Esophagus (tissue), 2 donors: ENCODE measurements around the gene MAP4K3. TPM values are rescaled to one million over a fixed set of nuclear protein-coding genes. Genes with fewer than 3 reads are reported as not detected.
"Not testable (repeated sequence)": the region's sequence is repeated elsewhere in the genome, so short reads cannot be mapped to it uniquely, and the experiment has no call there.

Source experiments
- H3K27ac ChIP-seq, 2 donors: one replicate each; pipeline ENCODE4 v1.5.1; 2013; ENCODE audit warnings: low read depth in 2 of 2, mild to moderate bottlenecking in 2 of 2, inconsistent platforms in 1 of 2, low read length in 1 of 2, moderate library complexity in 1 of 2
- H3K27me3 ChIP-seq, 2 donors: one replicate each; pipeline ENCODE4 v1.6.1; 2013; ENCODE audit warnings: low read length in 2 of 2, control low read depth in 1 of 2, mild to moderate bottlenecking in 1 of 2; ENCODE audit not compliant: insufficient read depth in 2 of 2, control insufficient read depth in 1 of 2
- H3K36me3 ChIP-seq, 2 donors: one replicate each; pipeline ENCODE4 v1.6.1; 2013; ENCODE audit warnings: low read length in 1 of 2; ENCODE audit not compliant: control insufficient read depth in 2 of 2, insufficient read depth in 2 of 2
- H3K4me1 ChIP-seq, 2 donors: one replicate each; pipeline ENCODE4 v1.6.1; 2013; ENCODE audit warnings: low read length in 1 of 2; ENCODE audit not compliant: control insufficient read depth in 2 of 2, insufficient read depth in 2 of 2
- H3K4me3 ChIP-seq, 2 donors: one replicate each; pipeline ENCODE4 v1.5.1; 2013; ENCODE audit warnings: low read length in 2 of 2, mild to moderate bottlenecking in 2 of 2, low read depth in 1 of 2, moderate library complexity in 1 of 2
- H3K9me3 ChIP-seq, 2 donors: one replicate each; pipeline ENCODE4 v1.6.1; 2013; ENCODE audit warnings: mild to moderate bottlenecking in 2 of 2, low read depth in 1 of 2, low read length in 1 of 2, moderate library complexity in 1 of 2; ENCODE audit not compliant: control insufficient read depth in 2 of 2, insufficient read depth in 1 of 2
- WGBS, 2 donors: extraction: QIAGEN DNeasy Blood & Tissue Kit; methylation state at CpG; one replicate each; pipeline ENCODE4 v1.1.7; 2013; 5-methylcytosine and 5-hydroxymethylcytosine counted together
- polyA plus RNA-seq, 2 donors: library from polyadenylated mRNA; stranded (reverse); fragments of 200-250 nt; gene quantifications; one replicate each; pipeline ENCODE4 v1.2.3, GENCODE V29; 2013
- donor health status: healthy with polysubstance abuse.
- donor health status: Bipolar disorder and iron deficiency.

The MAP4K3 gene
- polyA plus RNA-seq, 2 donors: 7.0 to 8.1 TPM

DNA sequence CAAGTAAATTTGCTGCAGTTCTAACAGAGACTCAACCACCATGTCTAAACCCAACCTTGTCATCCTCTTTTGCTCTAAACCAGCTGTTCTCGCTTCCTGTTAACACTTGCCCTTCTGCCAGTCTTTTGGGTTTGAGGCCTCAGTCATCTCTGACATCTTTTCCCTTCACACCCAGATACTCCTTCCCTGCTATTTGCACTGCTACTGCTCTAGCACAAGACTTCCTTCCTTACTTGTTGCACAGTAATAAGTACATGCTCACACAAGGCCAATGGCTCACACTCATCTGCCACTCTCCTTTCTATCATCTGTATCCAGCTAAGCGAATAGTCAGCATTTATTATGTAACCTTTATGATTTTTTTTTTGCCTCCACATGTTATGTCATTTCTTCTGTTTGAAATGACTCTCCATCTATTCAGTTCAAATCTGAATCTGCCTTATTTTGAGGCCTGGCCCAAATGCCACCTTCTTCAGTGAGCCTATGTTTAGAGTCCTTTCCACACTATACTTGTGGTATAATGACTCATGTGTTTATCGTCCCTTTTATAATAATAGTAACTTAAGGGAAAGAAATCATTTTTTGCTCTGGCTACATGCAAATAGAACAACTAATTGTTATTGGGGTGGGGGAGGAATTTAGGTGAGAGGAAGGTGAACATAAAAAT lies 170.8 kb downstream of the MAP4K3 start:
- Histone ChIP-seq H3K27ac (no peak overlapping the region), H3K36me3 (no peaks in the 10 kb centered on the region), H3K4me1 (no peaks in the 10 kb centered on the region), H3K27me3 (no peaks in the 10 kb centered on the region), H3K9me3 (no peaks in the 10 kb centered on the region), H3K4me3 (no peak overlapping the region)
- WGBS, 2 donors: 82 to 86% methylated on average over 3 of the region's 3 CpGs

DNA sequence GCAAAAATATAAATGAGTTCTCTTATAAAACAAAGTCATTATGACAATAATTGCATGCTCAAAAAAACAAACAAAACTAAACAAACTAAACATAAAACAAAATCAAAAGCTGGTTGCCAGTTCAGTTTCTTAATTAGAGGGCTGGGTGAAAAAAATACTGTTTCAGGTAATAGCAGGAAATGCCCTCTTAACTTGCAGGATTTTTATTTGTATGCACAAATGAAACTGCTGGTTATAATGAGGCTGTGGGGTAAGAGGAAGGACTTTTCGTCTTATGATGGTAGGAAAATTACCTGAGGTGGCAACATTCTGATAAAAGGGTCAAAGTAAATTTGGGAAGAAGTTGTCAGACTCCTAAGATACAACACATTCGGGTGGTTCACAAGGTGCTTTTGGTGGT lies 171.8 kb downstream of the MAP4K3 start:
- H3K27ac ChIP-seq: no peak overlapping the region
- 87 to 88% methylated on average over 2 of the region's 2 CpGs for WGBS, 2 donors
- no peak overlapping the region for H3K4me3 ChIP-seq
- no peaks in the 10 kb centered on the region for H3K9me3 ChIP-seq
- H3K27me3 ChIP-seq: no peaks in the 10 kb centered on the region
- no peaks in the 10 kb centered on the region for H3K4me1 ChIP-seq
- H3K36me3 ChIP-seq: no peaks in the 10 kb centered on the region

DNA sequence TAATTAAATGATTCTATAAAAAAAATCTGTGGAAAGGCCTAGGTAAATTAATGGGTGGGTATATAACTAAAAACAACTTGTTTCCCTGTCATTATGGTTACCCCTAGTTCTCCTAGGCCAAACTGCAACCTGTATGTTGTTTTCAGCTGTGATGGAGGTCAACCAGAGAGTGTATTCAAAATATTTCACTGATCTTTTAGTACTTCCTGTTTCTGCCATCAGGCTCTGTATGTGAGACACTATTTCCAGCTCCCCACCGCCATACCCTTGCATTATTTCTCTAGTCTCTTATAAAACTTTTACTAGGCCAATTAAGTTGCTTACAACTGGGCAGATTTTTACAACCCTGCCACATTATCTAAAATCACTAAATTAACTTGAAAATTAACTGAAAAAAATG lies 172.4 kb downstream of the MAP4K3 start:
- Histone ChIP-seq H3K36me3 (peaks cover 0 to 3% of the 10 kb centered on the region in 2 donors), H3K27me3 (no peaks in the 10 kb centered on the region), H3K27ac (no peak overlapping the region), H3K9me3 (no peaks in the 10 kb centered on the region), H3K4me1 (no peaks in the 10 kb centered on the region), H3K4me3 (no peak overlapping the region)
- WGBS, 2 donors: 83 to 90% methylated on average over 1 of the region's 1 CpG

DNA sequence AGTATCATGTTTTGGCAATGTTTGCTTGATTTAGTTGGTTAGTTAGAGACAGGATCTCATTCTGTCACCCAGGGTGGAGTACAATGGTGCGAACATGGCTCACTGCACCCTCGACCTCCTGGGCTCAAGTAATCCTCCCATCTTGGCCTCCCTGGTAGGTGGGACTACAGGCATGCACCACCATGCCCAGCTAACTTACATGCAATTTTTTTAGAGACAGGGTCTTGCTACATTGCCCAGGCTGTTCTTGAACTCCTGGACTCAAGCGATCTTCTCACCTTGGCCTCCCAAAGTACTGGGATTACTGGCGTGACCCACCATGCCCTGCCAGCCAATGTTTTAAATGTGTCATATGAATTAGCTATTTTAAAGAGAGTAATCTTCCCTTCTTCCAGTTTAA lies 177.0 kb downstream of the MAP4K3 start:
- Histone ChIP-seq H3K36me3 (peaks cover 0 to 6% of the 10 kb centered on the region in 2 donors), H3K4me1 (no peaks in the 10 kb centered on the region), H3K27me3 (no peaks in the 10 kb centered on the region), H3K4me3 (no peak overlapping the region), H3K27ac (no peak overlapping the region), H3K9me3 (no peaks in the 10 kb centered on the region)
- WGBS, 2 donors: 96 to 100% methylated on average over 4 of the region's 4 CpGs

DNA sequence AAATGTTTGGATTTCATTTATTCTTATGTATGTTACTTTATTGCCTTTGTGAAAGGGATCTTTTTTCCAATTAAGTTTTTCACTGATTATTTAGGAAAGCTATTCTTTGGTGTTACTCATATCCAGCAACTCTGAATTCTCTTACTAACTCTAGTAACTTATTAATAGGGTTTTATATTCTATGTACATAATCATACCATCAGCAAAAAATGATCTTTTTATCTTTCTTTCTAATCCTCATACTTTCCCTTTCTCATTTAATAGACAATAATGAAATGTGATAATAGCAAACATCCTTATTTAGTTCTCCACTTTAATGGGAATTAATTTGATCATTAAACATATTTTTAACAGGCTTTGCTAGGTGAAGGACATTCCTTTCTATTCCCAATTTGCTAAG lies 181.0 kb downstream of the MAP4K3 start:
- H3K4me1 ChIP-seq: no peaks in the 10 kb centered on the region
- no peaks in the 10 kb centered on the region for H3K9me3 ChIP-seq
- H3K27ac ChIP-seq: no peak overlapping the region
- H3K4me3 ChIP-seq: no peak overlapping the region
- H3K27me3 ChIP-seq: no peaks in the 10 kb centered on the region
- peaks cover 2 to 8% of the 10 kb centered on the region in 2 donors for H3K36me3 ChIP-seq

DNA sequence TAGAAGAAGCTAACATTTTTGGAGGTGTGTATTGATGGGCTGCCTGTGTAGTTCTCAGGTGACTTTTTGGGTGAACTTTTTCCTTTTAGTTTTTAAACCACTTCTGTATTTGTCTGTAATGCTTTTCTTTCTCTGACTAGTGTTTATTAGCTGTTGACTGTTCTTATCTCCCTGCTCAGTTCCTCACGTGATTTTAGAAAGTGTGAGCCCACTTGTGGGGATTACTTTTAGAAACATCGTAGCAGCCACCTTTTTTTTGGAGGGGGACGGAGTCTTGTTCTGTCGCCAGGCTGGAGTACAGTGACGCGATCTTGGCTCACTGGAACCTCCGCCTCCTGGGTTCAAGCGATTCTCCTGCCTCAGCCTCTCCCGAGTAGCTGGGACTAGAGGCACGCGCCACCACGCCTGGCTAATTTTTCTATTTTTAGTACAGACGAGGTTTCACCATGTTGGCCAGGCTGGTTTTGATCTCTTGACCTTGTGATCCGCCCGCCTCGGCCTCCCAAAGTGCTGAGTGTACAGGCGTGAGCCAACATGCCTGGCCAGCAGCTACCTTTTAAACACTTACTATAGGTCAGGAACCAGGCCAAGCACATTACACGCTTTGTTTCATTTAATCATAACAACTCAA lies 184.1 kb downstream of the MAP4K3 start:
- no peaks in the 10 kb centered on the region for H3K27me3 ChIP-seq
- no peaks in the 10 kb centered on the region for H3K4me1 ChIP-seq
- H3K4me3 ChIP-seq: no peak overlapping the region
- WGBS, 2 donors: 88% methylated on average over 18 of the region's 18 CpGs
- no peak overlapping the region for H3K27ac ChIP-seq
- H3K9me3 ChIP-seq: no peaks in the 10 kb centered on the region
- peaks cover 2 to 4% of the 10 kb centered on the region in 2 donors for H3K36me3 ChIP-seq

DNA sequence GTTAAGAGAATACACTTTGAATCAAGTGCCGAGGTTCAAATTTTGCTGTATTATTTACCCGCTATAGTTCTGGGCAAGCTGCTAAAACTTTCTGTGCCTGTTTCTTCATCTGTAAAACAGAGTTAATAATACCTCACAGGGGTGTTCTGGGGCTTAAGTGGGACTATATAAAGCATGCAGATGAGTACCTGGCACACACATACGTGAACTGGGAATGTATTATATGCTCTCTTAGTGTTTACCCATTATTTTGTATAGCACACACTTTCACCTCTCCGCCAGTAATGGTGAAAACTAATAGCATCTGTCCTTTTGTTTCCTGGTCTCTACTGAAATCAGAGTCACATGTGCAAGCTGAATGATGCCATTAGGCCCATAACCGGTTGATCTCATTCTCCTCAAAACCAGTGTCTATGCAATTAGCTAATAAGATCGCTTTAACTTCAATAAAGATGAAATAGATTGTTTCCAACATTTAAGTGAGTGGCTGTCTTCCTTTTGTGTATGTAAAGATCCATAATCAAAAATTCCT lies 189.5 kb downstream of the MAP4K3 start:
- Histone ChIP-seq H3K27me3 (no peaks in the 10 kb centered on the region), H3K27ac (no peak overlapping the region), H3K4me3 (no peak overlapping the region), H3K9me3 (peaks cover 0 to 3% of the 10 kb centered on the region in 2 donors), H3K4me1 (no peaks in the 10 kb centered on the region), H3K36me3 (no peaks in the 10 kb centered on the region)
- 79 to 90% methylated on average over 6 of the region's 6 CpGs for WGBS, 2 donors

DNA sequence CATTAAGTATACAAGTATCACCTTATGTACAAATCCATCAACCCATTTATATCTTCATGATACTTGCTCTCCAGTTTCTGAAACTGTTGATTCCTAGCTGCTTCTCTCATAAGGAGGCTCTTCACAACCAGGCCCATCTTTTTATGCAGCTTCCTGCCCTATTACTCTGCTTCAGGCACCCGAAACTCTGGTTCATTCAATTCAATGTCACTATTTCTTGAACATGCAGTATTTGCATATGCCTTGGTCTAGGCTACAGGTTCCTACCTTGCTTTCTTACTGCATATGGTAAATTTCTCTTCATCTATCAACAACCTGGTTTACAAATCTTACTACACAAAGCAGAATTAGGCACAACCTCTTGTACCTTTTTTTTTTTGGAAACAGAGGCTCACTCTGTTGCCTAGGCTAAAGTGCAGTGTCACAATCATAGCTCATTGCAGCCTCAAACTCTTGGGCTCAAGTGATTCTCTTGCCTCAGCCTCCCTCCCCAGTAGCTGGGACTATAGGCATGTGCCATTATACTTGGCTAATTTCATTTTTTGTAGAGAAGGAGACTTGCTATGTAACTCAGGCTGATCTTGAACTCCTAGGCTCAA lies 190.6 kb downstream of the MAP4K3 start:
- Histone ChIP-seq H3K4me3 (no peak overlapping the region), H3K27me3 (no peaks in the 10 kb centered on the region), H3K27ac (no peak overlapping the region), H3K4me1 (no peaks in the 10 kb centered on the region), H3K36me3 (no peaks in the 10 kb centered on the region), H3K9me3 (peaks cover 0 to 3% of the 10 kb centered on the region in 2 donors)
- WGBS, 2 donors: 93 to 97% methylated on average over 1 of the region's 1 CpG

DNA sequence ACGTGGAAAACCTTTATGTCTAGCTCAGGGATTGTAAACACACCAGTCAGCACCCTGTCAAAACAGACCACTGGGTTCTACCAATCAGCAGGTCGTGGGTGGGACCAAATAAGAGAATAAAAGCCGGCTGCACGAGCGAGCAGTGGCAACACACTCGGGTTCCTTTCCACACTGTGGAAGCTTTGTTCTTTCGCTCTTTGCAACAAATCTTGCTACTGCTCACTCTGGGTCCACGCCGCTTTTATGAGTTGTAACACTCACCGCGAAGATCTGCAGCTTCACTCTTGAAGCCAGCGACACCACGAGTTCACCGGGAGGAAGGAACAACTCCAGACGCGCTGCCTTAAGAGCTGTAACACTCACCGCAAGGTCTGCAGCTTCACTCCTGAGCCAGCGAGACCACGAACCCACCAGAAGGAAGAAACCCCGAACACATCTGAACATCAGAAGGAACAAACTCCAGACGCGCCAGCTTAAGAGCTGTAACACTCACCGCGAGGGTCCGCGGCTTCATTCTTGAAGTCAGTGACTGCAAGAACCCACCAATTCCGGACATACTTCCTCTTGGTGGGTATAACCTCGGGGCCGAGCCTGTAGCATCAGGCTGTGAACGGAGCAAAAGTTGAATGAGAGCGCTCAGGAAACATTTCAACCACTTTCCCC lies 192.0 kb downstream of the MAP4K3 start:
- 78 to 90% methylated on average over 31 of the region's 31 CpGs for WGBS, 2 donors
- not testable (repeated sequence) for H3K27ac ChIP-seq, H3K27me3 ChIP-seq, H3K4me3 ChIP-seq, H3K4me1 ChIP-seq, H3K9me3 ChIP-seq, H3K36me3 ChIP-seq
